Nephron (organoid): Measurements from ENCODE around the gene ZC3H12C.

Experiments used
- H3K27ac Mint-ChIP-seq, 3 experiments: 2 replicates each; pipeline ENCODE4 v1.8.0; 2020; ENCODE audit warnings: mixed read lengths in 3 of 3, mild to moderate bottlenecking in 2 of 3, moderate library complexity in 1 of 3
- H3K27me3 Mint-ChIP-seq: 2 replicates; pipeline ENCODE4 v1.8.0; 2021; ENCODE audit warnings: low read depth, mild to moderate bottlenecking, moderate library complexity, mixed read lengths
- H3K36me3 Mint-ChIP-seq: 2 replicates; pipeline ENCODE4 v1.8.0; 2020; ENCODE audit warnings: low read depth, mixed read lengths
- H3K4me1 Mint-ChIP-seq: 2 replicates; pipeline ENCODE4 v1.8.0; 2020; ENCODE audit warnings: mixed read lengths
- H3K4me3 Mint-ChIP-seq, 3 experiments: 2 replicates each; pipeline ENCODE4 v1.8.0; 2020; ENCODE audit warnings: mild to moderate bottlenecking in 3 of 3, mixed read lengths in 3 of 3, moderate library complexity in 2 of 3
- H3K9me3 Mint-ChIP-seq: 2 replicates; pipeline ENCODE4 v1.8.0; 2020; ENCODE audit warnings: mixed read lengths
- TF ChIP-seq, protein P1 (sequence below), 3 experiments: fragments of 200-600 bp; sonication (generic); IDR thresholded peaks; one replicate each; pipeline ENCODE4 v1.5.0; 2021; ENCODE audit warnings: antibody characterized with exemption in 3 of 3; ENCODE audit not compliant: unreplicated experiment in 3 of 3

ZC3H12C gene

DNA sequence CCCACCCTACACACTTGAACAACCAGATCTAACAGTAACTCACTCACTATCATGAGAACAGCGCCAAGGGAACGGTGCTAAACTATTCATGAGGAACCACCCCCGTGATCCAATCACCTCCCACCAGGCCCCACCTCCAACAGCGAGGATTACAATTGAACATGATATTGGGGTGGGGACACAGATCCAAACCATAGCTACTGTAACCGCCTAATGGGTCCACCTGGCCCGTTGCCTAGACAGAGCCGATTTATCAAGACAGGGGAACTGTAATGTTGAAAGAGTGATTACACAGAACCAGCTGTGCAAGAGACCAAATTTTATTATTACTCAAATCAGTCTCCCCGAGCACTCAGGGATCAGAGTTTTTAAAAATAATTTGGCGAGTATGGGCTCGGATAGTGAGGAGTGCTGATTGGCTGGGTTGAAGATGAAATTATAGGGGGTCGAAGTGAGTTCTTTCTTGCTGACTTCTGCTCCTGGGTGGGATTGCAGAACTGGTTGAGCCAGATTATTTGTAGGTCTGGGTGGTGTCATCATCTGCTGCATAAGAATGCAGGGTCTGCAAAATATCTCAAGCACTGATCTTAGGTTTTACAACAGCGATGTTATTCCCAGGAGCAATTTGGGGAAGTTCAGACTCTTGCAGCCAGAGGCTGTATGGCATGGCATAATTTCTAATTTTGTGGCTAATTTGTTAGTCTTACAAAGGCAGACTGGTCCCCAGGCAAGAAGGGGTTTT is 17.9 kb upstream of the ZC3H12C start:
- Mint-ChIP-seq H3K27ac (peak overlapping the region; percentile 24 to 89 (median 47)), H3K4me1 (peaks cover 31% of the 10 kb centered on the region), H3K9me3 (no peaks in the 10 kb centered on the region), H3K27me3 (no peaks in the 10 kb centered on the region), H3K4me3 (no peak overlapping the region), H3K36me3 (no peaks in the 10 kb centered on the region)
- TF ChIP-seq, protein P1, sequence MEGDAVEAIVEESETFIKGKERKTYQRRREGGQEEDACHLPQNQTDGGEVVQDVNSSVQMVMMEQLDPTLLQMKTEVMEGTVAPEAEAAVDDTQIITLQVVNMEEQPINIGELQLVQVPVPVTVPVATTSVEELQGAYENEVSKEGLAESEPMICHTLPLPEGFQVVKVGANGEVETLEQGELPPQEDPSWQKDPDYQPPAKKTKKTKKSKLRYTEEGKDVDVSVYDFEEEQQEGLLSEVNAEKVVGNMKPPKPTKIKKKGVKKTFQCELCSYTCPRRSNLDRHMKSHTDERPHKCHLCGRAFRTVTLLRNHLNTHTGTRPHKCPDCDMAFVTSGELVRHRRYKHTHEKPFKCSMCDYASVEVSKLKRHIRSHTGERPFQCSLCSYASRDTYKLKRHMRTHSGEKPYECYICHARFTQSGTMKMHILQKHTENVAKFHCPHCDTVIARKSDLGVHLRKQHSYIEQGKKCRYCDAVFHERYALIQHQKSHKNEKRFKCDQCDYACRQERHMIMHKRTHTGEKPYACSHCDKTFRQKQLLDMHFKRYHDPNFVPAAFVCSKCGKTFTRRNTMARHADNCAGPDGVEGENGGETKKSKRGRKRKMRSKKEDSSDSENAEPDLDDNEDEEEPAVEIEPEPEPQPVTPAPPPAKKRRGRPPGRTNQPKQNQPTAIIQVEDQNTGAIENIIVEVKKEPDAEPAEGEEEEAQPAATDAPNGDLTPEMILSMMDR (IDR thresholded peaks at IDR 0.05; ENCODE audit: unreplicated experiment in 3 of 3): no peak

DNA sequence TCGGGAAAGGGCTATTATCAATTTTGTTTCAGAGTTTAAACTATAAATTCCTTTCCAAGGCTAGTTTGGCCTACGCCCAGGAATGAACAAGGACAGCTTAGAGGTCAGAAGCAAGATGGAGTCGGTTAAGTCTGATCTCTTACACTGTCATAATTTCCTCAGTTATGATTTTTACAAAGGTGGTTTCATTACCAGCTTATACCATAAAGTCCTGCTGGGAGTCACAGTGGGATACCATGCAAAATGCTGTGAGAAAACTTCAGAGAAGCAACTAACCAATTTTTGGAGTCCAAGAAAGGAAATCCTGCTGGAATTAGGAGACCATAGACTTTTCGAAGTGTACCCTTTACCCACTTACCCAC is 17.4 kb upstream of the ZC3H12C start:
- no peaks in the 10 kb centered on the region for H3K36me3 Mint-ChIP-seq
- TF ChIP-seq, protein P1 (IDR thresholded peaks at IDR 0.05; ENCODE audit: unreplicated experiment in 3 of 3): no peak

DNA sequence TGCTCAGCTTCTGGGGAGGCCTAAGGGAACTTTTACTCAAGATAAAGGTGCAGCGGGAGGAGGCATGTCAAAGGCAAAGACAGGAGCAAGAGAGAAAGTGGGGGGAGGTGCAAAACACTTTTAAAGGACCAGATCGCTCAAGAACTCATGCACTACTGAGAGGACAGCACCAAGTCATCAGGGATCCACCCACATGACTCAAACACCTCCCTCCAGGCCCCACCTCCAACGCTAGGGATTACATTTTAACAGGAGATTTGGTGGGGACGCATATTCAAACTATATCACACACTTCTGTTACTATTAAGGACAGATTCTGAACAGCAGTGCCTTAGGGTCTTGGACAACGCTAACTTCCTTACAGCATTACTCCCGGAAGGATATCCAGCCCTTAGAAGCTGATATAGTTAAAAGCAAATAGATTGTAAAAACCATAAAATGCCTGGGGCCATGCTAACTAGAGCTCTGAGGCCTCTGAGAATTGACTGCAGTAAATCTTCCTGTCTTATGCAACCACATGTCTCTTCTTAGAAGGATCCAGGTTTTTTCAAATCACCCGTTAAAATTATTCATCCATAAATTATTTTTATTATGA is 16.7 kb upstream of the ZC3H12C start:
- Mint-ChIP-seq H3K9me3 (no peaks in the 10 kb centered on the region), H3K4me3 (peak overlapping the region in 1 of 3 experiments; percentile 39), H3K27ac (peak overlapping the region; percentile 30 to 89 (median 39)), H3K36me3 (no peaks in the 10 kb centered on the region), H3K4me1 (peaks cover 31% of the 10 kb centered on the region), H3K27me3 (no peaks in the 10 kb centered on the region)
- TF ChIP-seq, protein P1 (IDR thresholded peaks at IDR 0.05; ENCODE audit: unreplicated experiment in 3 of 3): no peak

More for the DNA sequence above, 17.4 kb upstream of the ZC3H12C start:
- peak overlapping the region; percentile 24 to 89 (median 47) for H3K27ac Mint-ChIP-seq
- no peak overlapping the region for H3K4me3 Mint-ChIP-seq
- no peaks in the 10 kb centered on the region for H3K27me3 Mint-ChIP-seq
- H3K4me1 Mint-ChIP-seq: peaks cover 31% of the 10 kb centered on the region
- H3K9me3 Mint-ChIP-seq: no peaks in the 10 kb centered on the region

DNA sequence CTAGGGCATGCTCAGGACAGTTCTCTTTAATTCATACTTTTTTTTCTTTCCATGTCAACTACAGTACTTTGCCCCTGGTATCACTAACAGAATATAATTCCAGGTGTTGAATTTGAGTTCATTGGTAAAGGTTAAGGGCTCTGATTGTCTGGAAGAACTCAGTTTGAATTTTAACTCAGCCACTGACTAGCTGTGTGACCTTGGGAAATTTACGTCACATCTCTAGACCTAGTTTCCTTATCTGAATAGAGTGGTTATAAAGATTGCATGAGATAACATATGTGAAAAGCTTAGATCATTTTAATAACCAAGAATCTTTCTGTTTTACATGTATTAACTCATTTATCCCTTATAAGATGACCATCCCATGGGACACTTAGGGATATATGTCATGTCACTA is 15.8 kb upstream of the ZC3H12C start:
- peaks cover 31% of the 10 kb centered on the region for H3K4me1 Mint-ChIP-seq
- no peaks in the 10 kb centered on the region for H3K36me3 Mint-ChIP-seq
- H3K27me3 Mint-ChIP-seq: no peaks in the 10 kb centered on the region
- H3K9me3 Mint-ChIP-seq: no peaks in the 10 kb centered on the region
- peak overlapping the region in 2 of 3 experiments; percentile 24 to 89 for H3K27ac Mint-ChIP-seq
- H3K4me3 Mint-ChIP-seq: no peak overlapping the region
- TF ChIP-seq, protein P1 (IDR thresholded peaks at IDR 0.05; ENCODE audit: unreplicated experiment in 3 of 3): no peak

DNA sequence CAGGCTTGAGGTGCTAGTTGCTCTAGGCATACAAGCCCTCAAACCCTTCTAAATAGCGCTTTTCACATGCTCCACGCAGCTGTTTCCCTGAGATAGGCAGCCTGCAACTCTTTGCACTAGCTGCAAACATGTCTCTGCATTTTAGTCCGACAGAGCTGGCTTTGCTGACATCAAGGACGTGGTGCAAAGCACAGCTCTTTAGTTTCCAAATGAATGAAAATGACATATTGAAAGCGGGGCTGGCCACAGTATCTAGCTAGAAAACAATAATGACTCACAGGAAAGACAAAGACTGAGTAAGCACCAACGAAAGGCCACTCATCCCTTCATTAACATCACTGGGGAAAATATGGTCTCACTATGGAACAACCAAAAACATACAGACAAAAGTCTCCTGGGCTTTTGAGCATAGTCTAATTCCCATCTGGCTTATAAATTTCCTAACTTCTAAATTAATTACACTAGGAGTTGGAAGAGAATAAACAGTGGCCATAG is 15.3 kb upstream of the ZC3H12C start:
- H3K9me3 Mint-ChIP-seq: no peaks in the 10 kb centered on the region
- TF ChIP-seq, protein P1 (IDR thresholded peaks at IDR 0.05; ENCODE audit: unreplicated experiment in 3 of 3): no peak
- H3K4me3 Mint-ChIP-seq: no peak overlapping the region
- H3K4me1 Mint-ChIP-seq: peaks cover 31% of the 10 kb centered on the region
- H3K27ac Mint-ChIP-seq: peak overlapping the region; percentile 24 to 89 (median 51)
- no peaks in the 10 kb centered on the region for H3K36me3 Mint-ChIP-seq
- H3K27me3 Mint-ChIP-seq: no peaks in the 10 kb centered on the region
